Peyer's patch (tissue), 4 donors: ENCODE results near the gene KYNU. TPM values are rescaled to one million over a fixed set of nuclear protein-coding genes. Genes with fewer than 3 reads are reported as not detected.
"Not testable (repeated sequence)": the region's sequence is repeated elsewhere in the genome, so short reads cannot be mapped to it uniquely, and the experiment has no call there.

ENCODE experiments used
- DNase-seq, 3 donors: peaks; one replicate each; pipeline ENCODE4 v3.0.0-alpha.2; 2017 to 2019
- H3K27ac ChIP-seq, 4 donors: fragments of 200-600 bp; sonication (generic); one replicate each; pipeline ENCODE4 v1.5.1; 2016 to 2019
- H3K27me3 ChIP-seq, 2 donors: fragments of 200-600 bp; sonication (generic); one replicate each; pipeline ENCODE4 v1.5.1; 2019
- H3K36me3 ChIP-seq, 3 donors: fragments of 200-600 bp; sonication (generic); one replicate each; pipeline ENCODE4 v1.5.1; 2016 to 2019
- H3K4me1 ChIP-seq, 4 donors: fragments of 200-600 bp; sonication (generic); one replicate each; pipeline ENCODE4 v1.5.1; 2016 to 2019
- H3K4me3 ChIP-seq, 4 donors: fragments of 200-600 bp; sonication (generic); 1 replicate in 3 of 4; 2 replicates in 1 of 4; pipeline ENCODE4 v1.5.1; 2016 to 2019; ENCODE audit warnings: mild to moderate bottlenecking in 1 of 4
- H3K9me3 ChIP-seq, 4 donors: fragments of 200-600 bp; sonication (generic); one replicate each; pipeline ENCODE4 v1.5.1; 2016 to 2019; ENCODE audit warnings: mild to moderate bottlenecking in 1 of 4
- CTCF ChIP-seq, 6 experiments: fragments of 450-650 bp in 4 of 6; fragments of 200-600 bp in 2 of 6; sonication (generic) in 1 of 6; IDR thresholded peaks; one replicate each; pipeline ENCODE4 v1.5.1; 2017 to 2019; ENCODE audit warnings: antibody characterized with exemption in 6 of 6, mild to moderate bottlenecking in 3 of 6, moderate library complexity in 1 of 6
- POLR2A ChIP-seq, 2 donors: fragments of 450-650 bp; IDR thresholded peaks; one replicate each; pipeline ENCODE4 v1.5.1; 2017; ENCODE audit warnings: antibody characterized with exemption in 2 of 2, mild to moderate bottlenecking in 2 of 2, moderate library complexity in 2 of 2
- total RNA-seq, 4 donors: library from RNA; depleted of rRNA; stranded (reverse); fragments of >200 nt; gene quantifications; one replicate each; pipeline ENCODE4 v1.1.0, GENCODE V29; 2016

KYNU gene
- total RNA-seq, 4 donors from 2014 or later: 0.53 to 25.6 (median 2.5) TPM

DNA sequence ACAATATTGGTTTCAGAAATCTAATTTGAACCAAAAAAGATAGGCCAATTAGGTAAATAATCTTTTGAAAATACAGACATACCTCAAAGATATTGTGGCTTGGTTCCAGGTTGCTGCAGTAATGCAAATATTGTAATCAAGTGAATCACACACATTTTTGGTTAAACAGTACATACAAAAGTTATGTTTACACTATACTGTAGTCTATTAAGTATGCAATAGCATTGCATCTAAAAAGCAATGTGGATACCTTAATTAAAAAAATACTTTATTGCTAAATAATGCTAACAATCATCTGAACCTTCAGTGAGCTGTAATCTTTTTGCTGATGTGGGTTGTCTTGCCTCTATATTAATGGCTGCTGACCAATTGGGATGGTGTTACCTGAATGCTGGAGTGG, 67.3 kb downstream of the KYNU start:
- H3K27me3 ChIP-seq: no peaks in the 10 kb centered on the region
- TF ChIP-seq CTCF (IDR thresholded peaks at IDR 0.05) (no peak), POLR2A (IDR thresholded peaks at IDR 0.05) (no peak)
- no peak overlapping the region for H3K27ac ChIP-seq
- no peaks in the 10 kb centered on the region for H3K9me3 ChIP-seq
- H3K4me1 ChIP-seq: no peaks in the 10 kb centered on the region
- H3K4me3 ChIP-seq: no peak overlapping the region
- DNase-seq: no peak
- H3K36me3 ChIP-seq: no peaks in the 10 kb centered on the region

DNA sequence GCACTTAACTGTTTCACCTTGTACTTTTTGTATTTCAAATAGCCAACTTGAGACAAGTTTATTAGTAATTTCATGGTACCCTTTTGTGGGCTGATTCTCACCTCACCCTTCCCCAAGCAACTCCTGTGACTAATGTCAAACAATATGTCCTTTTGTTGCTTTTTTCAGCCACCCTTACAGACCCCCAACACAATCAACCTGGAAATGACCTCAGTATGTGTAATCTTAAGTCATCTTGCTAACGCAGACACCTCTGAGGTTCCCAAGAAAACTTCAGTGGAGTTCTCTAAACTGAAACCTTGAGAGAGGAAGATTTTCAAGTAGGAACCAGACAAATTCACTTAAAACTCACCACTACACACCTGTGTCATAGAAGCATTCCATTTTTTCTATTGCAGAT, 69.5 kb downstream of the KYNU start:
- Histone ChIP-seq H3K36me3 (no peaks in the 10 kb centered on the region), H3K9me3 (no peaks in the 10 kb centered on the region), H3K27me3 (no peaks in the 10 kb centered on the region), H3K4me1 (no peaks in the 10 kb centered on the region), H3K27ac (no peak overlapping the region), H3K4me3 (no peak overlapping the region)
- TF ChIP-seq CTCF (IDR thresholded peaks at IDR 0.05) (no peak), POLR2A (IDR thresholded peaks at IDR 0.05) (no peak)
- DNase-seq: no peak

- not testable (repeated sequence) for H3K36me3 ChIP-seq, H3K9me3 ChIP-seq, DNase-seq, H3K27me3 ChIP-seq, H3K4me1 ChIP-seq, H3K27ac ChIP-seq, H3K4me3 ChIP-seq
These were observed 71.3 kb downstream of the KYNU start for GRCh38 chr2:142948723-142949122.

DNA sequence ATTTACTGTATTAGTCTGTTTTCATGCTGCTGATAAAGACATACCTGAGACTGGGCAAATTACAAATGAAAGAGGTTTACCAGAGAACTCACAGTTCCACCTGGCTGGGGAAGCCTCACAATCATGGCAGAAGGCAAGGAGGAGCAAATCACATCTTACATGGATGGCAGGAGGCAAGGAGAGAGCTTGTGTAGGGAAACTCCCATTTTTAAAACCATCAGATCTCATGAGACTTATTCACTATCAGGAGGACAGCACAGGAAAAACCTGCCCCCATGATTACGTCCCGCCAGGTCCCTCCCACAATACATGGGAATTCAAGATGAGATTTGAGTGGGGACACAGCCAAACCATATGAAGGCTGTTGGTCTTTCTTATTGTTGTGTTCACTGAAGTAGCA, 72.9 kb downstream of the KYNU start:
- H3K4me1 ChIP-seq, DNase-seq, H3K27me3 ChIP-seq, H3K4me3 ChIP-seq, H3K36me3 ChIP-seq, H3K27ac ChIP-seq, H3K9me3 ChIP-seq: not testable (repeated sequence)

- no peaks in the 10 kb centered on the region for H3K9me3 ChIP-seq
- no peaks in the 10 kb centered on the region for H3K4me1 ChIP-seq
- no peak for DNase-seq
- TF ChIP-seq POLR2A (IDR thresholded peaks at IDR 0.05) (no peak), CTCF (IDR thresholded peaks at IDR 0.05) (no peak)
- H3K4me3 ChIP-seq: no peak overlapping the region
- no peak overlapping the region for H3K27ac ChIP-seq
- no peaks in the 10 kb centered on the region for H3K36me3 ChIP-seq
- no peaks in the 10 kb centered on the region for H3K27me3 ChIP-seq
These were observed 73.9 kb downstream of the KYNU start for GRCh38 chr2:142951190-142952007.

GRCh38 chr2:142952018-142952417, 74.6 kb downstream of the KYNU start:
- Histone ChIP-seq H3K9me3 (no peaks in the 10 kb centered on the region), H3K27ac (no peak overlapping the region), H3K27me3 (no peaks in the 10 kb centered on the region), H3K4me3 (no peak overlapping the region), H3K36me3 (no peaks in the 10 kb centered on the region), H3K4me1 (no peaks in the 10 kb centered on the region)
- TF ChIP-seq CTCF (IDR thresholded peaks at IDR 0.05): no peak
- TF ChIP-seq POLR2A (IDR thresholded peaks at IDR 0.05): no peak
- no peak for DNase-seq
